Measurements from ENCODE around the gene CFAP46.

- no peak for TF ChIP-seq CTCF (IDR thresholded peaks at IDR 0.05)
- no peak for TF ChIP-seq POLR2A (IDR thresholded peaks at IDR 0.05)
Observed at GRCh38 chr10:132921086-132921485, 21.3 kb downstream of the CFAP46 start.

All from ovary (tissue), 3 donors.